Mucosa of descending colon (tissue), 3 donors: Measurements from ENCODE around the gene ZNF407. TPM values are rescaled to one million over a fixed set of nuclear protein-coding genes. Genes with fewer than 3 reads are reported as not detected.

Experiments
- ATAC-seq: fragments of 200-7000 bp; cut with Tn5 transposase; one replicate; pipeline ENCODE4 v1.9.1; 2020; ENCODE audit warnings: mild to moderate bottlenecking, moderate library complexity
- DNase-seq, 3 donors: peaks; one replicate each; pipeline ENCODE4 v3.0.0-alpha.2; 2020
- H3K36me3 ChIP-seq: fragments of 200-600 bp; one replicate; pipeline ENCODE4 v1.8.0; 2021; ENCODE audit warnings: low read depth, mild to moderate bottlenecking
- H3K4me1 ChIP-seq: fragments of 200-600 bp; one replicate; pipeline ENCODE4 v1.8.0; 2021; ENCODE audit warnings: low read depth, mild to moderate bottlenecking
- H3K4me3 ChIP-seq: fragments of 200-600 bp; one replicate; pipeline ENCODE4 v1.8.0; 2021; ENCODE audit warnings: mild to moderate bottlenecking
- H3K9me3 ChIP-seq: fragments of 200-600 bp; one replicate; pipeline ENCODE4 v1.8.0; 2021; ENCODE audit warnings: mild to moderate bottlenecking
- intact Hi-C, 2 donors: fragments of 100-400 bp; cut with DNase I in 1 of 2; cut with micrococcal nuclease in 1 of 2; formaldehyde crosslinking; loops; one replicate each; pipeline versions ENCODE4 v1.11.0 to v1.11.1; 2022; cut with DNase I, micrococcal nuclease
- total RNA-seq, 3 donors: library from RNA; stranded (reverse); fragmentation: NEBNext Ultra II Directional in 2 of 3; extraction: Animal tissue kit (Norgen Biotek cat#: 25700) in 2 of 3; gene quantifications; one replicate each; pipeline versions ENCODE4 v1.2.1 to v1.2.4, GENCODE V29; 2021 to 2023
- TF ChIP-seq, protein P1 (sequence below): fragments of 200-600 bp; IDR thresholded peaks from one replicate; pipeline ENCODE4 v1.8.0; 2022; ENCODE audit warnings: antibody characterized with exemption, mild to moderate bottlenecking
- donor health status: DM: no; HTN: no; CAD: no; lungs with moderate emphysema.
- donor health status: DM: no; HTN: no; CAD: no.
- donor health status: DM: no; HTN: yes; CAD: no.

Gene ZNF407
- total RNA-seq, 3 donors from 2014 or later, result 13.0 to 25.1 (median 18.8) TPM

GRCh38 chr18:74957588-74958224 lies 360.0 kb downstream of the ZNF407 start:
- no peak for DNase-seq
- TF ChIP-seq, protein P1, sequence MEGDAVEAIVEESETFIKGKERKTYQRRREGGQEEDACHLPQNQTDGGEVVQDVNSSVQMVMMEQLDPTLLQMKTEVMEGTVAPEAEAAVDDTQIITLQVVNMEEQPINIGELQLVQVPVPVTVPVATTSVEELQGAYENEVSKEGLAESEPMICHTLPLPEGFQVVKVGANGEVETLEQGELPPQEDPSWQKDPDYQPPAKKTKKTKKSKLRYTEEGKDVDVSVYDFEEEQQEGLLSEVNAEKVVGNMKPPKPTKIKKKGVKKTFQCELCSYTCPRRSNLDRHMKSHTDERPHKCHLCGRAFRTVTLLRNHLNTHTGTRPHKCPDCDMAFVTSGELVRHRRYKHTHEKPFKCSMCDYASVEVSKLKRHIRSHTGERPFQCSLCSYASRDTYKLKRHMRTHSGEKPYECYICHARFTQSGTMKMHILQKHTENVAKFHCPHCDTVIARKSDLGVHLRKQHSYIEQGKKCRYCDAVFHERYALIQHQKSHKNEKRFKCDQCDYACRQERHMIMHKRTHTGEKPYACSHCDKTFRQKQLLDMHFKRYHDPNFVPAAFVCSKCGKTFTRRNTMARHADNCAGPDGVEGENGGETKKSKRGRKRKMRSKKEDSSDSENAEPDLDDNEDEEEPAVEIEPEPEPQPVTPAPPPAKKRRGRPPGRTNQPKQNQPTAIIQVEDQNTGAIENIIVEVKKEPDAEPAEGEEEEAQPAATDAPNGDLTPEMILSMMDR, result no peak
- intact Hi-C loops, result no loop called here
- peak; percentile 71 for ATAC-seq
- Histone ChIP-seq H3K4me3 (no peak overlapping the region), H3K36me3 (no peaks in the 10 kb centered on the region), H3K4me1 (no peaks in the 10 kb centered on the region), H3K9me3 (no peaks in the 10 kb centered on the region)

GRCh38 chr18:74959216-74959615 lies 361.5 kb downstream of the ZNF407 start:
- no peaks in the 10 kb centered on the region for H3K4me1 ChIP-seq
- no peaks in the 10 kb centered on the region for H3K36me3 ChIP-seq
- H3K9me3 ChIP-seq, result no peaks in the 10 kb centered on the region
- intact Hi-C loops, result no loop called here
- DNase-seq (no peak), ATAC-seq (no peak)
- H3K4me3 ChIP-seq, result no peak overlapping the region
- TF ChIP-seq, protein P1, result no peak

DNA sequence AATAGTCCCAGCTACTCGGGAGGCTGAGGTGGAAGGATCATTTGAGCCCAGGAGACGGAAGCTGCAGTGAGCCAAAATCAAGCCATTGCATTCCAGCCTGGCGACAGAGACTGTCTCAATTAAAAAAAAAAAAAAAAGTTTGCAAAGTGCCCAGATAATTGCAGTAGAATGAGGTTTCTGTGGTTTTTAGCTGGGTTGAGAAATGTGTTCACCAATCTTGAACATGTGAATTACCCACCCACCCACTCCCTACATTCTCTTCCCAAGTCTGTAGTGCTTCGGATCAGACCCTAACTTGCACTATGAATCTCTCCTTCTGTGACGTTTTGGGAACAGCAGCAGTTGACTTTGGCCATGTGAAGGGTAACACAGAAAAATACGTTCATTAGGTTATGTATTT lies 363.9 kb downstream of the ZNF407 start:
- ATAC-seq, result no peak
- intact Hi-C loops, result no loop called here
- DNase-seq, result no peak

DNA sequence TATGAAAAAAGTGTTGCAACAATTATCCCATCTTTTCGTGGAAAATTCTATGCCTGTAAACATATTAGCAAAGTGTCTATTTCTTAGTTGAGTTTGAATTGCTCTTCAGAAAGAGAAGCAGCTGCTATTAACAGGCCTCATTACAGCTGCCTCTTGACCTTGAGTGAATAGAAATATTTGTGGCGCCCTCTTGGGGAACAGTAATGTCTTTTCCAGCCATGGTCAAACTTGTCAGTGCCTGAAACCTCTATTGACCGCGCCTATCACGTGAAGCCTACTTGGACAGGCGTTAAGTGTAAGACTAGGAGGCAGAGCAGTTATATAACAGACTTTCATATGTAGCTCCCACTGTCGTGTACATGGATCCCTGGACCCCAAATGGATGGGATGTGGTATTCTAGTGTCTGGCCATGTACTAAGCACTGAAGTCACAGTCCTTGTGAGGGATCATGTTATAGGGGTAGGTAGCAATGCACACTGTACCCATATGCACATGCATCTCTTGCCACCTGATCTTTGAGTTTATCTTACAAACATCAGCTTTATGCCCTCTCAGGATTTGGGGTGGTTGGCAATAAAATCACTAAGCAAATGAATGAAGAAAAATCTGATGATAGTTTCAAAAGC lies 366.3 kb downstream of the ZNF407 start:
- Histone ChIP-seq H3K4me3 (no peak overlapping the region), H3K4me1 (no peaks in the 10 kb centered on the region), H3K36me3 (no peaks in the 10 kb centered on the region), H3K9me3 (no peaks in the 10 kb centered on the region)
- DNase-seq (peak in 1 of 3 donors; percentile 69), ATAC-seq (peak; percentile 80)
- intact Hi-C loops, result no loop called here
- TF ChIP-seq, protein P1, result no peak

More for the DNA sequence above, 363.9 kb downstream of the ZNF407 start:
- Histone ChIP-seq H3K4me1 (no peaks in the 10 kb centered on the region), H3K4me3 (no peak overlapping the region), H3K9me3 (no peaks in the 10 kb centered on the region), H3K36me3 (no peaks in the 10 kb centered on the region)
- TF ChIP-seq, protein P1, result no peak

- H3K4me3 ChIP-seq, result no peak overlapping the region
- H3K4me1 ChIP-seq, result no peaks in the 10 kb centered on the region
- ATAC-seq (no peak), DNase-seq (no peak)
- intact Hi-C loops, result no loop called here
- H3K9me3 ChIP-seq, result no peaks in the 10 kb centered on the region
- H3K36me3 ChIP-seq, result no peaks in the 10 kb centered on the region
- TF ChIP-seq, protein P1, result no peak
Observed at GRCh38 chr18:74965682-74966081, 368.0 kb downstream of the ZNF407 start.
